ENCODE data around the gene SFXN2. TPM values are rescaled to one million over a fixed set of nuclear protein-coding genes. Genes with fewer than 3 reads are reported as not detected.
A peak's percentile ranks its signal among the peaks of the same experiment; 100 is the strongest.

The SFXN2 gene
- total RNA-seq, 2 experiments from 2014 or later = 6.4 to 7.6 TPM

GRCh38 chr10:102670871-102671434 is 43.5 kb upstream of the SFXN2 start:
- Histone ChIP-seq H3K4me1 (ENCODE audit: insufficient read depth, low read length) (peaks cover 62% of the 10 kb centered on the region), H3K9me3 (ENCODE audit: control insufficient read depth in 1 of 2, insufficient read depth in 1 of 2, low read length in 2 of 2) (no peaks in the 10 kb centered on the region), H3K27me3 (ENCODE audit: control insufficient read depth in 1 of 2, insufficient read depth in 2 of 2, low read length in 2 of 2) (no peaks in the 10 kb centered on the region), H3K27ac (ENCODE audit: low read depth in 1 of 2, low read length in 2 of 2) (no peak overlapping the region), H3K36me3 (ENCODE audit: insufficient read depth, low read length) (no peaks in the 10 kb centered on the region), H3K4me3 (ENCODE audit: low read length) (no peak overlapping the region)
- ChIA-PET CTCF (no interaction called here), POLR2A (interaction anchor here (1.0 to 1.3 kb wide), 4 partner anchors 10 to 43 kb away, joined by 3 to 6 read pairs (median 4); partner anchors contain the start of genes ARL3, SFXN2 and TRIM8)
- peaks cover 61% of the 10 kb centered on the region for H3K4me1 Mint-ChIP-seq (ENCODE audit: low read depth)
- no peaks in the 10 kb centered on the region for H3K9me3 Mint-ChIP-seq
- no peaks in the 10 kb centered on the region for H3K27me3 Mint-ChIP-seq
- H3K36me3 Mint-ChIP-seq (ENCODE audit: low read depth) = no peaks in the 10 kb centered on the region
- no peak for TF ChIP-seq CTCF (IDR thresholded peaks at IDR 0.05)
- H3K27ac Mint-ChIP-seq = no peak overlapping the region
- ATAC-seq (ENCODE audit: poor library complexity) (no peak), DNase-seq (no peak)
- peak overlapping the region; percentile 25 for H3K4me3 Mint-ChIP-seq
- intact Hi-C loops (cut with DNase I, micrococcal nuclease) = no loop called here

- intact Hi-C loops (cut with DNase I, micrococcal nuclease) = no loop called here
- Mint-ChIP-seq H3K4me1 (ENCODE audit: low read depth) (peaks cover 73% of the 10 kb centered on the region), H3K36me3 (ENCODE audit: low read depth) (no peaks in the 10 kb centered on the region), H3K9me3 (no peaks in the 10 kb centered on the region), H3K27me3 (no peaks in the 10 kb centered on the region), H3K27ac (peak overlapping the region; percentile 94), H3K4me3 (peak overlapping the region; percentile 69)
- TF ChIP-seq CTCF (IDR thresholded peaks at IDR 0.05) = no peak
- ATAC-seq (ENCODE audit: poor library complexity) (no peak), DNase-seq (peak in 1 of 14 experiments; percentile 12)
- Histone ChIP-seq H3K4me3 (ENCODE audit: low read length) (peak overlapping the region; percentile 48), H3K27me3 (ENCODE audit: control insufficient read depth in 1 of 2, insufficient read depth in 2 of 2, low read length in 2 of 2) (no peaks in the 10 kb centered on the region), H3K36me3 (ENCODE audit: insufficient read depth, low read length) (no peaks in the 10 kb centered on the region), H3K9me3 (ENCODE audit: control insufficient read depth in 1 of 2, insufficient read depth in 1 of 2, low read length in 2 of 2) (no peaks in the 10 kb centered on the region), H3K27ac (ENCODE audit: low read depth in 1 of 2, low read length in 2 of 2) (peak overlapping the region; percentile 54 to 66), H3K4me1 (ENCODE audit: insufficient read depth, low read length) (peaks cover 72% of the 10 kb centered on the region)
- ChIA-PET POLR2A (interaction anchor here (0.6 to 7.3 kb wide), 16 partner anchors 9 to 504 kb away, joined by 3 to 134 read pairs (median 4); partner anchors contain the start of genes ARL3, SFXN2, SUFU and TRIM8), CTCF (interaction anchor here (1.5 to 5.6 kb wide), 4 partner anchors 19 to 89 kb away, joined by 3 to 30 read pairs (median 14); partner anchors contain the start of genes ARL3, SFXN2 and TRIM8)
Observed at GRCh38 chr10:102673236-102673818, 41.1 kb upstream of the SFXN2 start.

- Histone ChIP-seq H3K27me3 (ENCODE audit: control insufficient read depth in 1 of 2, insufficient read depth in 2 of 2, low read length in 2 of 2) (no peaks in the 10 kb centered on the region), H3K4me1 (ENCODE audit: insufficient read depth, low read length) (peaks cover 68% of the 10 kb centered on the region), H3K4me3 (ENCODE audit: low read length) (peak overlapping the region; percentile 48), H3K36me3 (ENCODE audit: insufficient read depth, low read length) (no peaks in the 10 kb centered on the region), H3K9me3 (ENCODE audit: control insufficient read depth in 1 of 2, insufficient read depth in 1 of 2, low read length in 2 of 2) (no peaks in the 10 kb centered on the region), H3K27ac (ENCODE audit: low read depth in 1 of 2, low read length in 2 of 2) (peak overlapping the region; percentile 54 to 66)
- DNase-seq (peak; percentile 59 to 92 (median 65)), ATAC-seq (ENCODE audit: poor library complexity) (peak; percentile 92)
- Mint-ChIP-seq H3K27me3 (no peaks in the 10 kb centered on the region), H3K27ac (peak overlapping the region; percentile 94), H3K4me1 (ENCODE audit: low read depth) (peaks cover 74% of the 10 kb centered on the region), H3K4me3 (peak overlapping the region; percentile 69), H3K36me3 (ENCODE audit: low read depth) (no peaks in the 10 kb centered on the region), H3K9me3 (no peaks in the 10 kb centered on the region)
- intact Hi-C loops (cut with DNase I, micrococcal nuclease) = loop anchor here (1.0 to 2.0 kb wide), 4 partner anchors 21 to 171 kb away; partner anchors contain the start of genes TRIM8 (in 2 of the 2) and SUFU (in 1 of the 2)
- POLR2A ChIA-PET = interaction anchor here (0.6 to 7.3 kb wide), 20 partner anchors 8 to 505 kb away, joined by 3 to 134 read pairs (median 4); partner anchors contain the start of genes ARL3, SFXN2, SUFU and TRIM8
- no peak for TF ChIP-seq CTCF (IDR thresholded peaks at IDR 0.05)
- CTCF ChIA-PET = interaction anchor here (1.5 to 5.6 kb wide), 5 partner anchors 16 to 90 kb away, joined by 3 to 30 read pairs (median 7); partner anchors contain the start of genes ARL3, SFXN2 and TRIM8
Observed at GRCh38 chr10:102673819-102674511, 40.5 kb upstream of the SFXN2 start.

All from CD4-positive, alpha-beta T cell (primary cell).